Left forelimb (tissue), 1 donor: ENCODE data around the gene ANKRA2.
A peak's percentile ranks its signal among the peaks of the same experiment; 100 is the strongest.

Experiments used
- DNase-seq: peaks from one replicate; pipeline ENCODE4 v3.0.0-alpha.2; 2018; ENCODE audit warnings: low spot score

ANKRA2 gene, protein sequence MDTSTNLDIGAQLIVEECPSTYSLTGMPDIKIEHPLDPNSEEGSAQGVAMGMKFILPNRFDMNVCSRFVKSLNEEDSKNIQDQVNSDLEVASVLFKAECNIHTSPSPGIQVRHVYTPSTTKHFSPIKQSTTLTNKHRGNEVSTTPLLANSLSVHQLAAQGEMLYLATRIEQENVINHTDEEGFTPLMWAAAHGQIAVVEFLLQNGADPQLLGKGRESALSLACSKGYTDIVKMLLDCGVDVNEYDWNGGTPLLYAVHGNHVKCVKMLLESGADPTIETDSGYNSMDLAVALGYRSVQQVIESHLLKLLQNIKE

DNA sequence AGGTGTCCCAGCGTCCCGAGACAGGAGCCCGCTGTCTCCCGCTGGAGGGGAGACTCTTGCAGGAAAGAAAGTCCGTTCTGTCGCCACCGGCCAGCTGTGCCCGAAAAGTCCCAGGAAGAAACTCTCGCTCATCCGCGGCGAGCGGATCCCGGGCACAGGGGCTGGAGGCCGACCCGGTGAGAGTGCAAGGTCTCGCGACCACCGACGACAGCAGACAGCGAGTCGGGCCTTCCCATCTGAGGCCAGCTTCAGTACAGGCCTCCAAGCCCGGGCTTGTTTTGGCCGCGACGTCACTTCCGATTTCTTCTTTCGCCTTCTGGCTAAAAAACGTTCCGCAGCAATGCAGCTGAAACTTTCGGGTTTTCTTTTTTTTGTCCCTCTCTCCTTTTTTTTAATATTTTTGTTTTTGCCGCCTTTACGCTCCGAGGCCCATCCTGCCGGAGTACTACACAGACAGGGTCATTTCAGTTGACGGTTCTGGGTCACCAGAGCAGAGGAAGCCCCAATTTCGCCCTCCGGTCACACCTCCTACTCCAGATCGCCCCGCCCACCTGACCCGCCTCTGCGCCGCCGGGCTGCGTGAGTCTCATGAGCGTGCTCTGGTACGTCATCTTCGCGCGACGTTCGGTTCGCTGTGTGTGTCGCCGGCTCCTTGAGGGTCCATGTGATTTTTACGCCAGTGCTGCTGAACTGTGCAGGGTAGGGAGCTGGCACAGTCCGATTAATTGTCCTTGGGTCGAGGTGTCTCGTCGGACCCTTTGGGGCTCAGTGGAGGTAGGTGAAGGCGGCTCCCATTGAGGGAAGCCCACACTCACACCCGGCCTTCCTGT, at the start of gene ANKRA2, which contains the start of gene UTP15:
Gene ANKRA2 (minus strand): TSS at position 501 of the 830 bp plus-strand sequence. CDS start 2,758 bp downstream, outside the sequence.
Gene UTP15 (plus strand): TSS at position 605 of the 830 bp plus-strand sequence. CDS start 1,602 bp downstream, outside the sequence.
- DNase-seq: peak; percentile 99

DNA sequence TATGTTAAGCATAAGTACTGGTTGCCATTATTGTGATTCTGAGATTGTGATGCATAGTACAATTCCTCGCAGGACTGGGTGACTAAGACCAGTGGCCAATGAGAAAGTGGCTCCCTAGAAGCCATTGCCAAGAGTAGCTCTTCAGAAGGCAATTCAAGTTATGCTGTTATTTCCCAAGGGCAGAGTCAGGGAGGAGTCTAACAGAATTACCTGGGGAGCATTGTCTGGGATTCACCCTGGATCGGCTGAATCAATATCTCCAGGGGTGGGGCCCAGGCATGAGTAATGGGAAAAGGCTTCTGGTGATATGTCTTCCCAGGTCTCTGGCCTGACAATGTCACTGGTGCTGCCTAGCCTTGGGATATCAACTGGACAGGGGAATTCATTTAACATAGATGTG, 49.6 kb upstream of the ANKRA2 start:
- DNase-seq: no peak

DNA sequence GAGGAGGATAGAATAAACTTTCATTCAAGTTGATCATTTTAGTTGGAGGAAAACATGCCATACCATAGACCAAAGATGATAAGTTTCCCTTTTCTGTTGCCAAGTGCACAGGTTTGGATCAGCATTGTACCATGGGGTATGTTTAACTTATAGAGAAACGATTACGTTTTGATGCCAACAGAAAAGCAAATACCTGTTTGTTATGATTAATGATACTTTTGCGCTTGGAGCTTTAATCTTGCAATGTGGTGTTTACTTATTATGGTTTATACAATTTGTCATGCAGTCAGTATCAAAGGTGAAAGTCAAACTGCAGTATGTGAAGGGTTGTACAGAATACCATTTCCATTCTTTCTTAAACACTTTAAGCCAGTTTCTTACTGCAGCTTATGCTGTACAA, 47.4 kb upstream of the ANKRA2 start:
- DNase-seq: no peak

DNA sequence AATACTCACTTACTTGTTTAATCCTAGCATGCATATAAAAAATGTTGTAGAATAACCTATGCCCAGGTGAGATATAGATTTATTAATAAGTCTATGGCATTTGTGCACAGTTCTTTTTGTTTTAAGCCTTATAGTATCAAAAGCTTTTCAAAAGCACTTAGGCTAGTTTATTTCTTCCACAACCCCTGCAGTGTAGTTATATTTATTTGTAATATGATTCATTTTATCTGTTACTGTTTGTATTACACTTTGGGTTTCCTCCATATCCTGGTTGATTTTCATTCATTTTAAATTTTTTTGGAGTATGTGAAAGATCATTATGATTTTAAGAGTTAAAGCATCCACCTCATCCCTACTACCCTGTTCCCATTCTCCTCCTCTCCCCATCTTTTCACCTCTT, 41.8 kb upstream of the ANKRA2 start:
- DNase-seq: no peak

DNA sequence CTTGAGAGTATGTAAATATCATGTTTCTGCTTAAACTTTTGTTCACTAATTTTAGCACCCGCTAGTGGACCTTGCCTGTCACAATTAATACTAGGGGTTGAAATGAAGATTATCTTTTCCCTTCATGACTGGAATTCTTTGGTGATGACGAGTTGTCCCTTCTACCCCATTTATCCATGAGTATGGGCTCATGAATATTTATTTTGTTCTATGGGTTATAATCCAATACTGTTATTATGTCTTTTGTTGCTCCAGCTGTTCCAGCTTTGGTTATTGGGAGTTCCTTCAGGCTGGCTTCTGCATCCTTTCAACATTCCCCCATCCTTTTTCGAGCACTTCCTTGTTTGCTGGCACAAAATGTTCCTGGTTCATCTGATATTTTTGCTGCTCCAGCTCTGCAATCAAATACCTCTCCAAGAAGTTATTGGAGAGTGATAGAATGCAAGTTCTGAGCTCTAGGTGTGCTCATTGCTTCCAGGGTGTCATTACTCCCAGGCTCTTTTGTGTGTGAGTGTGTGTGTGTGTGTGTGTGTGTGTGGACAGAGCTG, 40.8 kb upstream of the ANKRA2 start:
- DNase-seq: no peak

DNA sequence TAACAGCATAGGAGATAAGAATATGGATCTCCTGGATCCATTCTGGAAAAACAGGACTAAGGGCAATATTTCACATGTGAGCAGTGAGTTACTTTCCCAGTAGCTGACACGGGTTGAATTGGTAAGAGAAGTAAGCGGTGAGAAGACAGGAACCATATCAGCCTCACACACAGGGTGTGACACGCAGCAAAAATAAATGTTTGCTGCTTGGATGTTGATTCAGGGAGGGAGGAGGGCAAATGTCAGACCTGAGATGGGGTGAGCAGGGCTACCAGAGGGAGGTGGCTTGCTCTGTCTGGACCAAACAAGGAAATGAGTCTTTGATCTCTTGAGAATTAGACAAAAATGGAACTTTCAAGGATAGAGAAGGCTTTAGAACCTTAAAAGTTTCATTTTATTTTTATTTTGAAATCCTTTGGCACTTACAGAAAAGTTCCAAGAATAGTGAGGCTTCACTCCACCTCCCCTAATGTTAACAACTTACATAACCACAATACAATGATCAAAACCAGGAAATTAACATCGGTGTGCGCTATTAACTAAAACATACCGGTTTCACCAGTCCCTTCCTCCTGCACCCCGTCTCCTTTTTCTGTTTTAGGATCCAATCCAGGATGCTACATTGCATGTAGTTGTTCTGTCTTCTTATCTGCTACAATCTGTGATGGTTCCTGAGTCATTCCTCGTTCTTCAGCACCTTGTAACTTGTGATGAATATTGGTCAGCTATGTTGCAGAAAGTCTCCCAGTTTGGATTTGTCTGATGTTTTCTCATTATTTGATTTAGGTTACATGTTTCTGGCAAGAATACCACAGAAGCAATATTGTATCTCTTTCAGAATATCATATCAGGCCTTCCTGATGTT, 40.0 kb upstream of the ANKRA2 start:
- DNase-seq: no peak

DNA sequence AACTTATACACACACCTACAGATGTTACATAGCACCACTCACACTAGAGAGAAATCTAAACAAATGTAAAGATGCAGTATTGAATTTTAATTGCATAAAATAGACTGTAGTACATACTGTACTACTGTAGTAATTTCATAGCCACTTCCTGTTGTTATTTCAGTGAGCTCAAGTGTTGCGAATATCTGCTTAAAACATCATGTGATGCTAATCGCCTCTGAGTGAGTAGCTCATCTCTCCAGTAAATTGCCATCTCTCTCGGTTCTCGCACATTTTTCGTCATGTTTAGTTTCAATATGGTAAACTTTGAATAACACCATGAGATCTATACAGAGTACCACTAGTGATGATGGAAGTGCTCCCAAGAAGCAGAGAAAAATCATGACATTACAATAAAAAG, 38.6 kb upstream of the ANKRA2 start:
- no peak for DNase-seq

DNA sequence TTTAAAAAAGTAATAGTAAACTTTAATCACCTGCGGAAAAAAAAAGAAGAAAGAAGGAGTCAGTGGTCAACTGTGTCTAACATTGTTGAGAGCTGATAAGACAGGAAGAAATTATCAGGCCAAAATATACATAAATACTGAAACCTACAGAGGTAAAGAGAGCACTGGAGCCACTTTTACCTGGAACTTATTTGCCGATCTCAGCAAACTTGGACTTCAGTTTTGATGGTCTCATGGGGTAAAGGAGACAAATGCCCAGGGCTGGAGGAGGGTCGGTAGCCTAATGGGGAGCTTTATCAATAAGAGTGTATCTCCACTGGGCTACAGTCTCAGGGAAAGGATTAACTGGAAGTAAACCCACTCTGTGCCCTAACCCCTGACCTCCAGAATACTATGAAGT, 33.9 kb upstream of the ANKRA2 start:
- no peak for DNase-seq

DNA sequence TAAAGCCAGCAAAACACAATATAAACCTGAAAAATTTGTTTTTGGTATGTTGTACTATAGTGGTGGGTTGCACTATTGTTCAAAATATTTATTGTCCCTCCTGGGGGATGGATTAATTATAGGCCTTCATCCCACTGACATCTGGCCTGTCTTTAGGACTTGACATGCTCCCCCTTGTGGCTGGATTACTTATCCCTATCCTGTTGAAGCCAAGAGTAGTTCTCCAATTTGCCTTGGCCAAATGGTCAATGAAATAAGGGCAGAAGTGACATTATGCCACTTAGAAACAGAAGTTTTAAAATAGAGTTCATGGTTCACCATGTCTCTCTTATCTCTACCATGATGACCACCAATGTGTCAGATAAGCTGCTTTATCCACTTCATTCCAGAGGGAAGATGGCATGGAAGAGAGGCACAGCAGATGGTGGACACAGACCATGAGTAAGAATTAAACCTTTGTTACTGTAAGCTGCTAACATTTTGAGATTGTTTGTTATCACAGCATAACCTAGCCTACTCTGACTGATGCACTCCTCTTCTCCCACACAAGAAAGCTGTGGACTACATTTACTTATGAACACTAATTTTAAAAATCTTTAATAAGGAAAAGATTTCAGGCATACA, 31.4 kb upstream of the ANKRA2 start:
- no peak for DNase-seq

DNA sequence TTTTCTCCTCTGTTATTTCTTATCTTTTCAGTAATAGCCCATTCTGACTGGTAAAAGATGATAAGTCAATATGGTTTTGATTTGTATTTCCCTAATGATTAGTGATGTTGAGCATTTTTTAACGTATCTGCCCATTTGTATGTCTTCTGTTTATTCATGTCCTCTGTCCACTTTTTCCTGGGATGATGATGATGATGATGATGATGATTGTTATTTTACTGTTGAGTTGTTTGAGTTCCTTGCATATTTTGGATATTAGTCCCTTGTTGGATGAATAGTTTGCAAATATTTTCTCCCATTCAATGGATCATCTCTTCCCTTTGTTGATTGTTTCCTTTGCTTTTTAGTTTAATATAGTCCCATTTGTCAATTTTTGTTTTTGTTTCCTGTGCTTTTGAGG, 27.1 kb upstream of the ANKRA2 start:
- no peak for DNase-seq

DNA sequence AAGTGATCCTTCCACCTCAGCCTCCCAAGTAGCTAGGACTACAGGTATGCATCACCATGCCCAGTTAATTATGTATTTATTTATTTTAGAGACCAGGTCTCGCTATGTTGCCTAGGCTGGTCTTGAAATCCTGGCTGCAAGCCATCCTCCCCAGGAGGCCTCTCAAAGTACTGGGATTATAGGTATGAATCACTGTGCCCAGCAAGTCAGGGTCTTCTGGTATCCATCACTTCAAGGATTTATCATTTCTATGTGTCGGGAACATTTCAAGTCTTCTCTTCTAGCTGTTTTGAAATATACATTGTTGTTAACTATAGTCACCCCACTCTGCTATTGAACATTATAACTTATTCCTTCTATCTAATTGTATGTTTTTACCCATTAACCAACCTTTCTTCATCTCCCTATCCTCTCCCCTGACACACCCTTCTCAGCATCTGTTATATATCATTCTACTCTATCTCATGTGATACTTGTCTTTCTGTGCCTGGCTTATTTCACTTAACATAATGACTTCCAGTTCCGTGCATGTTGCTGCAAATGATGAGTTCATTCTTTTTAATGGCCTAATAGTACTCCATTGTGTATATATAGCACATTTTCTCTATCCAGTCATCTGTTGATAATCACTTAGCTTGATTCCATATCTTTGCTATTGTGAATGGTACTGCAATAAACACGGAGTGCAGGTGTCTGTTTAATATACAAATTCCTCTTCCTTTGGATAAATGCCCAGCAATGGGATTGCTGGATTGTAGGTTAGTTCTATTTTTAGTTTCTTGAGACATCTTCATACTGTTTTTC, 26.5 kb upstream of the ANKRA2 start:
- no peak for DNase-seq

DNA sequence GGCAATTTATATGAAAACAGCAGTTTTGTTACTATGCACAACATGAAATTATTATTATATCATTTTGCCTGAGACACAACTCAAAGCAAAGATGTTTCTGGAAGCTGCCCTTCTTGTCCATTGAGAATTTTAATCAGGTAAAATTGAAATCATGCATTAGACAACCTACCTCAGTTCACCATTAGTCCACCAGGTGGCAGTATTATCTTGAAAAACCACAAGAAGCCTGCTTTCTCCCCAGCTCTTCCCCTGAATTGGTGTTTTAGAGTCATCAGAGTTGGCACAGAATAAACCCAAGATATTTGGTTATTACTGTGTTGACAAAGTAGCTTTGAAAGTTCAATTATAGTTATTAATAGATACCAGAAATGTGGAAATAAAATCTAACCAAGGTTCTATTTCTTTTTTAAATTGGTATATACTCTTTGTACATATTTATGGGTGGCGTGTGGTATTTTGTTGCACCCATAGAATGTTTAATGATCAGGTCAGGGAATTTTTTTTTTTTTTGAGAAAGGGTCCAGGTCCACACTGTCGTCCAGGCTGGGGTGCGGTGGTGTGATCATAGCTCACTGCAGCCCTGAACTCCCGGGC, 25.8 kb upstream of the ANKRA2 start:
- no peak for DNase-seq

DNA sequence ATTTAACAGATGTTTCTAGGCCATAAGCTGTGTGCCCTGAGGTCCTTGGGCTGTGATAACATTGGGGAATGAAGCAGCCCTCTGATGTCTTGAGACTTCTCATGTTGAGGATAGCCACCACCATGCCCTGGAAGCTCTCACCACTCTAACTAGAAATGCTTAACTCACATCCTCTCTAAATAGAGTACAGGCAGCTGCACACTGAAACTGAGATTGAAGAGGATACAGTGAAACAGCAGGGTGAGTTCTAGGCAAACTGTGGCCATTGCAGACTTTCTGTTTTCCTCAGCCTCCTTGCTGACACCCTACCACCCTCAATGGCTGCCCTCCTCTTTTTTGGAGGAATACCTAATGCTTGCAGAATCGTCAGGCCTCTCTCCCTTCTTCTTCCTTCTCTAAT, 22.5 kb upstream of the ANKRA2 start:
- DNase-seq: no peak

DNA sequence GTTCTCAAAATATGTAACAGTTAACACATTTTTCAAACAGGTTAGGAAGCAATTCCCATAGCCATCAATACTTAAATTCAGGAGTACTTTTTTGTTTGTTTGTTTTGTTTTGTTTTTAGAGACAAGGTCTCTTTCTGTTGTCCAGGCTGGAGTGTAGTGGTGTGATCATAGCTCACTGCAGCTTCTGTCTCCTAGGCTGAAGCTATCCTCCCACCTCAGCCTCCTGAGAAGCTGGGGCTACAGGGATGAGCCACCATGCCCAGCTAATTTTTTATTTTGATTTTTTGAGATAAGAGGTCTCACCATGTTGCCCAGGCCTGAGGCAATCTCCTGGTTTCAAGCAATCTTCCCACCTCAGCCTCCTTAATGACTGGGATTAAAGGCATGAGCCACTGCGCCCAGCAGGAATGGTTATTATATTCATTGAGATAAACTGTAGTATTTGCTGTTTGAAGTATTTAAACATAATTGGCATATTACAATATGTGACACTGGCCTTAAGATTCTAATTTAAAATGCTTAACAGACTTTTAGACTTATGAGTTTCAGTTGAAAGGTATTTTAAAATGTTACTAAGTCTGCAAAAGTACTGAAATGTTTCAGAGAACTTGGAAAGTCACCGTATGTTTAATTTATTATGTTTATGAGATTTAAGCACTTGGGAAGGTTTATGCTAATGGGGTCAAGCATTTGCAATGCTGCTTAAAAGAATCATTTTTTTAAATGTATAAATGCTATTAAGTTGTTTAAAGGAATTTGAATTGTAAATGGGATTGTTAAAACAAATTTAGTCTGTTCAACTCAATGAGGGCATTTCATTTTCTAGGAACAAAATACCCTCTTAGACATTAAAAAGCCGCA, 17.1 kb upstream of the ANKRA2 start:
- DNase-seq: no peak

DNA sequence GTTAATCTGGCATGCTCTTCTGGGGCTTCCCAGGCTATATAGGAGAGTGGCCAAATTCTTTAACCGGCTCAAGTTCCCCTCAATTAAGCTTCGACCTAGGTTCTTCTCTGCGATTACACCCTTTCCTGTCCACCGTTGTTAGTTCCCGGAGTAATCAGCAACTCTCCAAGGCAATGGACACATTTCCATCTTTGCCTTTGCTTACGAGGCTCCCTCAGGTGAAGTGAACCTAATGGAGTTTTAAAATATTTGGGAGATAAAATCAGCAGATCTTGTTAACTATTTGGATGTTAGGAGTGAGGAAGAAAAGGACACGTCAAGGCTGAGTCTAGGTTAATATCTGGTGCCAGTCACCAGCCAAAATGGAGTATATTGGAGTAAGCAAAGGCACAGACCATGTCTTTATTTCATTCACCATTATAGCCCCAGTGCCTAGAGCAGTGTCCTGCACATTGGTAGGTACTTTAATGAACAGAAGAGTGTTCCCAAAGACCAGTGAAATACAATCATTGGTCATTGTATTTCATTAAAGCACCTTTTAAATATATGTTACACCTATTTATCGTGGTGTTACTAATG, 619 bp upstream of the ANKRA2 start:
- DNase-seq: no peak

DNA sequence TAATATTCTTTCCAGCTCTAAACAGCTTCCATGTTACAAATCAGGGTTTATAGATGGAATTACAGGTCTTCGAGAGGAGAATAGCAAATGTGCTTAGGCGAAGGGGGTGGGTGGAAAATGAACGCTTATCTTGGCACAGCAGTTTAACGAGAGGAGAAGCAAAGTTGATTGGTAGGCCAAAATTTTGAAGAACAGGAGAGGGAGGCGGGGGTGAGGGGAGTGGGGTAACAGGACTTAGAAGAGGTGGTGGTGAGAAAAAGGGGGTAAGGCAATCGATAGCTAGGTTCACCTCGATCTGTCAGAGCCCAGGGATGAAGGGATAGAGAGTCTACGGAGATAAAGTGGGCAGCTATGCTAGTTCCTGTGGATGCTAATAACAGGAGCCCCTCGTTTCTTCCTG, 764 bp downstream of the ANKRA2 start:
- no peak for DNase-seq

DNA sequence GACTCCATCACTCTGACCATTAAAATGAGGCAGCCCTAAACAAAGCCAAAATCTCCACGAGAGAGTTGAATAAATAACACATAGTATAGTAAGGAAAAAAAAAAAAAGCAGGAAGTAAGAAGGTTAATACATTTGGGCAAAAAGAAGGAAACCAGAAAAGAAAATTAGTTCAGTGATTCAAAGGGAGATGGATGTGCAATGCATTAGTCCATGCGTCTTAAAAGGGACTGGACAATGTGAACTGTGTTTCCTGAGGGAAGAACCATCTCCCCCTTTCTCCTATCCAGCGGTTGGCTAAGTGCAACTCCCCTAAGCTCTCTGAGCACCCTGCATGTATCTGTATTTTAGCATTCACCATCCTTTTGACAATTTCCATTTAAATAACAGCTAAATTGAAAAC, 1.4 kb downstream of the ANKRA2 start:
- DNase-seq: no peak

DNA sequence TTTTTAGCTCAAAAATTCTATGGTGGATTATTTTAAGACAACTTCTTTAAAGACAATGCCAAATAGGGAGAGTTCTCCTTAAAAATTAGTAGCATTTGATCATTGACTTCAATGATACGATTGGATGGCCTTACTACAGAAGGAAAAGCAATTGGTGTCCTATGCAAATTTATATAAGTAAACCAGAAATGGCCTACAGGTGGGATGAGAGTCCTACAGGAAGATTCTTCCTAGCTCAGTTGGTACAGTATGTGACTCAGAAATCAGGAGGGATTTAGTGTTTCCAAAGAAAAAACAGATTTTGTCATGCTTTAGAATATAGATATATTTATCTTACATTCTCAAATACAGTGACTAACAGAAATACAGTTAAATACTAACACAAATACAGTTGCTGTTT, 6.5 kb downstream of the ANKRA2 start:
- DNase-seq: no peak

DNA sequence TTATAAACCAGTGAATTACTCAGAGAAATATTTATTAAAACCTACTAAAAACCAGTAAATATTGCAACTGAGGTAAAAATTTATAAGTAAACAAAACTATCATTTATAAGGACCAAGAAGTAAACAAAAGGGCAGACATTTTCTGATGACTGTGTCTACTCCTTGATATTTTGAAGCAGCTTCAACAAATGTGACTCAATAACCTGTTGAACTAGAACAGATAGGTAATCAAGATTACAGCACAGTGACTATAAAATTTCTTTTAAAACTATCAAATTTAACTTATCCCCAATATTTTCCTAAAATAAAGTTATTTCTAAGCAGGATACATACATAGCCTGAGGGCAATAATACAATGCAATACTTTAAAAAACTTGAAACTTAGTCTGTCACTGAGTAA, 12.8 kb downstream of the ANKRA2 start:
- DNase-seq: no peak
